B cell (primary cell): ENCODE results near the gene UBE2B. TPM values are rescaled to one million over a fixed set of nuclear protein-coding genes. Genes with fewer than 3 reads are reported as not detected.

Experiments used
- ATAC-seq: fragments of 200-7000 bp; cut with Tn5 transposase; one replicate; pipeline ENCODE4 v1.10.0; 2021; ENCODE audit warnings: low read depth, mild to moderate bottlenecking, moderate number of reproducible peaks, moderate library complexity
- CTCF ChIA-PET: fragments of 350-600 bp; sonication (Branson Sonifier 250); formaldehyde crosslinking; loops from one replicate; lab custom pipeline; 2021; ENCODE audit warnings: antibody characterized with exemption, inconsistent platforms; lab: Charles Lee
- POLR2A ChIA-PET: fragments of 350-600 bp; sonication (Branson Sonifier 250); formaldehyde crosslinking; loops from one replicate; lab custom pipeline; 2021; ENCODE audit warnings: antibody characterized with exemption; lab: Charles Lee
- DNase-seq: peaks from one replicate; pipeline ENCODE4 v3.0.0; 2013
- H2AFZ ChIP-seq: 2 replicates; pipeline ENCODE4 v1.6.1; 2012; ENCODE audit warnings: mild to moderate bottlenecking, low read depth, low read length; ENCODE audit not compliant: insufficient read depth, poor library complexity, severe bottlenecking
- H3K27ac ChIP-seq, 2 donors: 1 replicate in 1 of 2; 2 replicates in 1 of 2; pipeline ENCODE4 v1.5.1; 2012 to 2013; ENCODE audit warnings: low read length in 2 of 2, mild to moderate bottlenecking in 2 of 2, moderate library complexity in 1 of 2
- H3K27me3 ChIP-seq, 4 experiments: fragments of 200-600 bp in 1 of 4; sonication (generic) in 1 of 4; replicated peaks in 1 of 4; 1 replicate in 2 of 4; 2 replicates in 2 of 4; pipeline versions ENCODE4 v1.6.1 to v1.7.0; 2013 to 2016; ENCODE audit warnings: low read length in 3 of 4, mild to moderate bottlenecking in 2 of 4, mixed read lengths in 1 of 4, moderate library complexity in 1 of 4; ENCODE audit not compliant: insufficient read depth in 4 of 4, control insufficient read depth in 3 of 4; ENCODE audit errors: control extremely low read depth in 1 of 4
- H3K36me3 ChIP-seq, 2 experiments: replicated peaks in 1 of 2; 1 replicate in 1 of 2; 2 replicates in 1 of 2; pipeline versions ENCODE4 v1.6.1 to v1.7.1; 2013; ENCODE audit warnings: low read length in 1 of 2; ENCODE audit not compliant: insufficient read depth in 2 of 2, control insufficient read depth in 1 of 2; ENCODE audit errors: control extremely low read depth in 1 of 2, extremely low read depth in 1 of 2
- H3K4me1 ChIP-seq, 2 donors: fragments of 200-600 bp in 1 of 2; sonication (generic) in 1 of 2; 1 replicate in 1 of 2; 2 replicates in 1 of 2; pipeline versions ENCODE4 v1.5.1 to v1.6.1; 2013 to 2017; ENCODE audit warnings: low read length in 2 of 2; ENCODE audit not compliant: control insufficient read depth in 2 of 2, insufficient read depth in 2 of 2
- H3K4me2 ChIP-seq: replicated peaks from 2 replicates; pipeline ENCODE3; 2012; ENCODE audit warnings: mild to moderate bottlenecking, low read depth, low read length; ENCODE audit not compliant: poor library complexity, severe bottlenecking
- H3K4me3 ChIP-seq, 5 experiments: fragments of 200-600 bp in 1 of 5; sonication (generic) in 1 of 5; 1 replicate in 3 of 5; 2 replicates in 2 of 5; pipeline versions ENCODE4 v1.5.1 to v1.7.0; 2011 to 2016; ENCODE audit warnings: low read length in 4 of 5, mild to moderate bottlenecking in 4 of 5, low read depth in 2 of 5, control low read depth in 1 of 5, moderate library complexity in 1 of 5; ENCODE audit not compliant: insufficient read depth in 1 of 5; ENCODE audit errors: control extremely low read depth in 1 of 5, extremely low read depth in 1 of 5
- H3K79me2 ChIP-seq: fragments of 200-600 bp; sonication (generic); one replicate; pipeline ENCODE4 v1.6.0; 2016; ENCODE audit warnings: low read length; ENCODE audit not compliant: control insufficient read depth, insufficient read depth
- H3K9ac ChIP-seq: fragments of 200-600 bp; sonication (generic); 2 replicates; pipeline ENCODE4 v1.6.1; 2017; ENCODE audit warnings: mild to moderate bottlenecking, low read length, moderate library complexity
- H3K9me3 ChIP-seq, 3 donors: one replicate each; pipeline versions ENCODE4 v1.6.1 to v1.7.1; 2013; ENCODE audit warnings: low read length in 2 of 3; ENCODE audit not compliant: control insufficient read depth in 2 of 3, insufficient read depth in 1 of 3; ENCODE audit errors: control extremely low read depth in 1 of 3
- H4K20me1 ChIP-seq: 2 replicates; pipeline ENCODE4 v1.6.0; 2012; ENCODE audit warnings: mild to moderate bottlenecking, low read length; ENCODE audit not compliant: insufficient read depth, control insufficient read depth, poor library complexity, severe bottlenecking
- H3K27ac Mint-ChIP-seq: one replicate; pipeline ENCODE4 v1.8.0; 2021; ENCODE audit warnings: mixed read lengths
- H3K27me3 Mint-ChIP-seq: one replicate; pipeline ENCODE4 v1.8.0; 2021; ENCODE audit warnings: mixed read lengths
- H3K4me1 Mint-ChIP-seq: one replicate; pipeline ENCODE4 v1.8.0; 2021; ENCODE audit warnings: mixed read lengths
- H3K4me3 Mint-ChIP-seq: one replicate; pipeline ENCODE4 v1.8.0; 2021; ENCODE audit warnings: mixed read lengths
- H3K9me3 Mint-ChIP-seq: one replicate; pipeline ENCODE4 v1.8.0; 2022; ENCODE audit warnings: mixed read lengths; ENCODE audit not compliant: insufficient read depth
- CTCF ChIP-seq: fragments of 200-600 bp; IDR thresholded peaks from one replicate; pipeline ENCODE4 v1.8.0; 2022; ENCODE audit warnings: antibody characterized with exemption, mild to moderate bottlenecking
- EZH2 ChIP-seq: IDR thresholded peaks from 2 replicates; pipeline ENCODE4 v1.6.1; 2012; ENCODE audit warnings: borderline replicate concordance, low read depth, mild to moderate bottlenecking, moderate library complexity, low read length; ENCODE audit not compliant: insufficient read depth, poor library complexity, severe bottlenecking
- WGBS: methylation state at CpG from one replicate; pipeline ENCODE4 v1.1.5; 2013; ENCODE audit warnings: missing lambda C conversion rate; ENCODE audit not compliant: insufficient coverage; 5-methylcytosine and 5-hydroxymethylcytosine counted together
- intact Hi-C: fragments of 100-400 bp; cut with micrococcal nuclease; formaldehyde crosslinking; loops from one replicate; pipeline ENCODE4 v1.10.0; 2022
- polyA plus RNA-seq: library from polyadenylated mRNA; depleted of rRNA; stranded (reverse); fragments of >200 nt; gene quantifications from 2 replicates; pipeline ENCODE4 v1.2.3, GENCODE V29; 2012
- total RNA-seq, 2 donors: library from RNA; stranded (reverse); fragments of 120-200 nt in 1 of 2; gene quantifications; 1 replicate in 1 of 2; 2 replicates in 1 of 2; pipeline versions ENCODE4 v1.2.3 to v1.2.4, GENCODE V29; 2013 to 2022

UBE2B gene
- total and polyA plus RNA-seq, 2 donors (not counting 1 experiment from before 2014, with no cell fraction given) = 23.0 to 106 TPM

GRCh38 chr5:134383980-134384697, 12.8 kb downstream of the UBE2B start:
- ATAC-seq = no peak
- Mint-ChIP-seq H3K4me1 (peaks cover 6% of the 10 kb centered on the region), H3K27me3 (no peaks in the 10 kb centered on the region), H3K4me3 (no peak overlapping the region), H3K27ac (peak overlapping the region; percentile 53), H3K9me3 (no peaks in the 10 kb centered on the region)
- Histone ChIP-seq H3K27ac (peak overlapping the region in 1 of 2 donors; percentile 56), H3K4me3 (no peak overlapping the region), H3K9ac (no peak overlapping the region), H3K79me2 (peaks cover 12% of the 10 kb centered on the region), H2AFZ (no peak overlapping the region), H3K36me3 (peaks cover 13 to 62% of the 10 kb centered on the region in 2 experiments), H3K4me1 (peaks cover 0 to 3% of the 10 kb centered on the region in 2 donors), H3K27me3 (no peaks in the 10 kb centered on the region), H4K20me1 (peaks cover 16% of the 10 kb centered on the region), H3K9me3 (peaks cover 0 to 2% (median 0%) of the 10 kb centered on the region in 3 donors), H3K4me2 (no peak overlapping the region)
- ChIA-PET POLR2A (interaction anchor here (0.5 to 1.4 kb wide), 2 partner anchors 49 to 141 kb away, joined by 4 to 5 read pairs; no protein-coding TSS in a partner anchor), CTCF (interaction anchor here (0.7 to 2.0 kb wide), 4 partner anchors 11 to 203 kb away, joined by 3 to 7 read pairs (median 4); partner anchors contain the start of gene CDKN2AIPNL)
- TF ChIP-seq EZH2 (no peak), CTCF (no peak)
- no peak for DNase-seq
- WGBS = 65% methylated on average over 2 of the region's 4 CpGs
- intact Hi-C loops = no loop called here

GRCh38 chr5:134387443-134387842, 16.1 kb downstream of the UBE2B start:
- 89% methylated on average over 1 of the region's 1 CpG for WGBS
- no peak for TF ChIP-seq EZH2
- no peak for TF ChIP-seq CTCF
- Histone ChIP-seq H4K20me1 (peaks cover 16% of the 10 kb centered on the region), H3K4me1 (peaks cover 0 to 3% of the 10 kb centered on the region in 2 donors), H3K27ac (no peak overlapping the region), H3K9ac (no peak overlapping the region), H2AFZ (no peak overlapping the region), H3K4me3 (no peak overlapping the region), H3K9me3 (peaks cover 0 to 2% (median 0%) of the 10 kb centered on the region in 3 donors), H3K79me2 (peaks cover 4% of the 10 kb centered on the region), H3K27me3 (no peaks in the 10 kb centered on the region), H3K36me3 (peaks cover 22 to 70% of the 10 kb centered on the region in 2 experiments), H3K4me2 (no peak overlapping the region)
- intact Hi-C loops = no loop called here
- Mint-ChIP-seq H3K4me3 (no peak overlapping the region), H3K9me3 (no peaks in the 10 kb centered on the region), H3K27ac (no peak overlapping the region), H3K4me1 (peaks cover 6% of the 10 kb centered on the region), H3K27me3 (no peaks in the 10 kb centered on the region)
- ChIA-PET POLR2A (no interaction called here), CTCF (no interaction called here)
- DNase-seq = no peak
- ATAC-seq = no peak
